Measurements from ENCODE around the gene RAB10.

GRCh38 chr2:26170795-26171194, 136.9 kb downstream of the RAB10 start:
- no peak for TF ChIP-seq CTCF (IDR thresholded peaks at IDR 0.05)
- no peak for TF ChIP-seq POLR2A (IDR thresholded peaks at IDR 0.05)
